Measurements from ENCODE around the gene RBL2.
"Not testable (repeated sequence)": the region's sequence is repeated elsewhere in the genome, so short reads cannot be mapped to it uniquely, and the experiment has no call there.

The RBL2 gene, protein sequence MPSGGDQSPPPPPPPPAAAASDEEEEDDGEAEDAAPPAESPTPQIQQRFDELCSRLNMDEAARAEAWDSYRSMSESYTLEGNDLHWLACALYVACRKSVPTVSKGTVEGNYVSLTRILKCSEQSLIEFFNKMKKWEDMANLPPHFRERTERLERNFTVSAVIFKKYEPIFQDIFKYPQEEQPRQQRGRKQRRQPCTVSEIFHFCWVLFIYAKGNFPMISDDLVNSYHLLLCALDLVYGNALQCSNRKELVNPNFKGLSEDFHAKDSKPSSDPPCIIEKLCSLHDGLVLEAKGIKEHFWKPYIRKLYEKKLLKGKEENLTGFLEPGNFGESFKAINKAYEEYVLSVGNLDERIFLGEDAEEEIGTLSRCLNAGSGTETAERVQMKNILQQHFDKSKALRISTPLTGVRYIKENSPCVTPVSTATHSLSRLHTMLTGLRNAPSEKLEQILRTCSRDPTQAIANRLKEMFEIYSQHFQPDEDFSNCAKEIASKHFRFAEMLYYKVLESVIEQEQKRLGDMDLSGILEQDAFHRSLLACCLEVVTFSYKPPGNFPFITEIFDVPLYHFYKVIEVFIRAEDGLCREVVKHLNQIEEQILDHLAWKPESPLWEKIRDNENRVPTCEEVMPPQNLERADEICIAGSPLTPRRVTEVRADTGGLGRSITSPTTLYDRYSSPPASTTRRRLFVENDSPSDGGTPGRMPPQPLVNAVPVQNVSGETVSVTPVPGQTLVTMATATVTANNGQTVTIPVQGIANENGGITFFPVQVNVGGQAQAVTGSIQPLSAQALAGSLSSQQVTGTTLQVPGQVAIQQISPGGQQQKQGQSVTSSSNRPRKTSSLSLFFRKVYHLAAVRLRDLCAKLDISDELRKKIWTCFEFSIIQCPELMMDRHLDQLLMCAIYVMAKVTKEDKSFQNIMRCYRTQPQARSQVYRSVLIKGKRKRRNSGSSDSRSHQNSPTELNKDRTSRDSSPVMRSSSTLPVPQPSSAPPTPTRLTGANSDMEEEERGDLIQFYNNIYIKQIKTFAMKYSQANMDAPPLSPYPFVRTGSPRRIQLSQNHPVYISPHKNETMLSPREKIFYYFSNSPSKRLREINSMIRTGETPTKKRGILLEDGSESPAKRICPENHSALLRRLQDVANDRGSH

DNA sequence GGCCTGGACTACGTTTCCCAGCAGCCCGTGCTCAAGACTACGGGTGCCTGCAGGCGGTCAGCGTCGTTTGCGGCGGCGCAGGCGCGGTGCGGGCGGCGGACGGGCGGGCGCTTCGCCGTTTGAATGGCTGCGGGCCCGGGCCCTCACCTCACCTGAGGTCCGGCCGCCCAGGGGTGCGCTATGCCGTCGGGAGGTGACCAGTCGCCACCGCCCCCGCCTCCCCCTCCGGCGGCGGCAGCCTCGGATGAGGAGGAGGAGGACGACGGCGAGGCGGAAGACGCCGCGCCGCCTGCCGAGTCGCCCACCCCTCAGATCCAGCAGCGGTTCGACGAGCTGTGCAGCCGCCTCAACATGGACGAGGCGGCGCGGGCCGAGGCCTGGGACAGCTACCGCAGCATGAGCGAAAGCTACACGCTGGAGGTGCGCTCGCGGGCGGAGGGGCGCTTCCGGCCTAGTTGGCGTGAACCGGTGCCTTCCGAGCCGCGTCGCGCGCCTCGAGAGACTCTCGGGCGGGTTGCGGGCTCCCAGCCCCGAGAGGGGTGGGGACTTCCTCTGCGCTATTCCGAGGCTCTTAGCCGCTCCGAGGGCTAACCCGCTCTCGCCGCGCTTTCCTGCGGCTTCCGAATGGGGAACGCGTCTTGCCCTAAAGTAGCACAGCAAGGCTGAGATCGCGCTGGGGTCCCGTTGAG lies at the start of gene RBL2:
RBL2 (plus strand) TSS at position 95 of the 689 bp plus-strand sequence; CDS start at position 181, 86 bp downstream.
- DNase-seq: peak; percentile 65

DNA sequence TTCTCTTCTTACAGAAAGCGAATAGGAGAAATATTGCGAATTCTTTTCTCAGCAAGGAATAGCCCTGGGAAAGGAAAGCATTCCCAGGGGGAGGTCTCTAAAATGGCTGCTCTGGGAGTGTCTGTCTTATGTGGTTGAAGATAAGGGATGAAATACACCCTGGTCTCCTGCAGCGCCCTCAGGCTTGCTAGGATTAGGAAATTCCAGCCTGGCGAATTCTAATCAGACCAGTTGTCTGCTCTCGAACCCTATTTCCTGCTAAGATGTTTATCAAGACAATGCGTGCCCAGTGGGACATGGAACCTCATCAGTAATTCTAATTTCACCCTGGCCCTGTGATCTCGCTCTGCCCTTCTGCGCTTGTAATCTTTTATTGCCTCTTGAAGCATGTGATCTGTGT lies 49.7 kb upstream of the RBL2 start:
- DNase-seq: not testable (repeated sequence)

DNA sequence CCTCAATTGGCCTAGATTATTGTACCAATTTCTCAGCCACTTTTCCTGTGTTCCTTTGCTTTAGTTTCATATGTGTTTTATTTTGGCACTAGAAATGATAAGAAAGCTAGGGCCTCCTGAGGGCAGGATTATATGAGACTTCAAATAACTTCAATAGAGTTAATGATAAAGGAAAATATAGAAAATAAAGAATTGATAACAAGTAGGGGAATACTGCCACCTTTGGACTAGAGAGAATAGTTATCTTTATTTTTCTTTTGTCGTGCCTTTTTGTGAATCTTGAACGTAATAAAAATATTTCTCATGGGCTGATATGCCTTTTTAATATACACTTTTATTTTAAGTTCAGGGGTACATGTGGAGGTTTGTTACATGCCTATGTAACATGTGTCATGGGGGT lies 29.3 kb upstream of the RBL2 start:
- no peak for DNase-seq

DNA sequence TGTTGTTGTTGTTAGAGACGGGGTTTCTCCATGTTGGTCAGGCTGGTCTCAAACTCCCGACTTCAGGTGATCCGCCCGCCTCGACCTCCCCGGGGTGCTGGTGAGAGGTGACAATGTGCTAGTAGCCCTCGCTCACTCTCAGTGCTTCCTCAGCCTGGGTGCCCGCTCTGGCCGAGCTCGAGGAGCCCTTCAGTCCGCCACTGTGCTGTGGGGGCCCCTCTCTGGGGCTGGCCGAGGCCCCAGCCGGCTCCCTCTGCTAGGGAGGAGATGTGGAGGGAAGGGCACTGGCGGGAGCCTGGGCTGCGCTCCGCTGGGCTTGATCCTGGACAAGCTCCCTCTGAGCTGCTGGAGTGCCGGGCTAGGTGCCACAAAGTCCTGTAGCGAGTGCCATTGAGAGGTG lies 21.7 kb upstream of the RBL2 start:
- no peak for DNase-seq

DNA sequence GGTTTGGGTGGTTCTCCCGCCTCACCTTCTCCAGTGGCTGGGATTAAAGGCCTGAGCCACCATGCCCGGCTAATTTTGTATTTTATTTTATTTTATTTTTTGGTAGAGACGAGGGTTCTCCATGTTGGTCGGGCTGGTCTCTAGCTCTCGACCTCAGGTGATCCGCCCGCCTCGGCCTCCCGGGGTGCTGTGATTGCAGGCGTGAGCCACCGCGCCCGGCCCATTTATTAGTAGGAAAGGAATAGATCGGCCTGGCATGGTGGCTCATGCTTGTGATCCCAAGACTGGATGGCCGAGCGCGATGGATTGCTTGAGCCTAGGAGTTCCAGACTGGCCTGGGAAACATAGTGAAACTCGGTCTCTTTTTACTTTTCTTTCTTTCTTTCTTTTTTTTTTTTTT lies 20.4 kb upstream of the RBL2 start:
- DNase-seq: no peak

DNA sequence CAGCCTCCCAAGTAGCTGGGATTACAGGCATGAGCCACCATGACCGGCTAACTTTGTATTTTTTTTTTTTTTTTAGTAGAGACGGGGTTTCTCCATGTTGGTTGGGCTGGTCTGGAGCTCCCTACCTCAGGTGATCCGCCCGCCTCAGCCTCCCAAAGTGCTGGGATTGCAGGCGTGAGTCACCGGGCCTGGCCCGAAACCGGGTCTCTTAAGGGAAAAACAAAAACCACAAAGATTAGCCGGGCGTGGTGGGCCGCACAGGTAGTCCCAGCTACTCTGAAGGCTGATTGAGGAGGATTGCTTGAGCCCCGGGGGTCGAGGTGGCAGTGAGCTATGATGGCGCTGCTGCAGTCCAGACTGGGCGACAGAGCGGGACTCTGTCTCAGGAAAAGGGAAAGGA lies 19.9 kb upstream of the RBL2 start:
- DNase-seq: no peak

DNA sequence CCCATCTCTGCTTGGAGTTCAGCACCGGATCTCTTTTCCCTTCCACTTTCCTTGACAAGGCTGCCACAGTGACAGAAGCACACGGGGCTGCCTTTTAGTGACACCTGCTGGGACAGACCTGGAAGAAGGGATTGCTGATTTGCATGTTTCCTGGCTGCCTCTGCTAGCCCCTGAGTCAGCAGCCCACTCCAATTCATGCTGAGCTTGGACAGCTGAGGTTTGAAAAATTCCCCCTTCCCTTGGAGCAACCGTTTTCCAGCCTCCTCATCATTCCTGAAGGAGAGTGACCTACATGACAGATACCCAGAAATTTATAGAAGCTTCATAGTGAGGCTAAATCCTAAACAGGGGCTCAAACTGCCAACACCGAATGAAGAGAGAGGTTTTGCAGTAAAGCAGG lies 18.8 kb upstream of the RBL2 start:
- DNase-seq: peak; percentile 32

DNA sequence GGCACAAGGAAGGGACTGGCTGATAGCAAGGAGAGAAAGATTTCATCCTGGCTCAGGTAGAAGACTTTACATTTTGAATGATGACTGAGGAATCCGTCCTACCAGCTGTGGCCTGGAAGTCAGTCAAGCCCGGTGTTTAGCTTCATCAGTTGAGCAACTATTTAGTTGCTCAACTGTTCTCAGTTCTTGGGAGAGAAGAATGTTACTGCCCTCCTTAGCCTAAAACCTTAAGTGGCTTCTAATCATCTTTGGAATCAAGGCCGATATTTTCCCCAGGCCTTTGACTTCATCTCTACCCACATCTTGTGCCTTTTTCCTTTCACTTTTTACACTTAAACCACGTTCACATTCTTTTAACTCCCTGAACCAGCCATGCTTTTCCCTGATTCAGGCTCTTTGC lies 17.3 kb upstream of the RBL2 start:
- no peak for DNase-seq

DNA sequence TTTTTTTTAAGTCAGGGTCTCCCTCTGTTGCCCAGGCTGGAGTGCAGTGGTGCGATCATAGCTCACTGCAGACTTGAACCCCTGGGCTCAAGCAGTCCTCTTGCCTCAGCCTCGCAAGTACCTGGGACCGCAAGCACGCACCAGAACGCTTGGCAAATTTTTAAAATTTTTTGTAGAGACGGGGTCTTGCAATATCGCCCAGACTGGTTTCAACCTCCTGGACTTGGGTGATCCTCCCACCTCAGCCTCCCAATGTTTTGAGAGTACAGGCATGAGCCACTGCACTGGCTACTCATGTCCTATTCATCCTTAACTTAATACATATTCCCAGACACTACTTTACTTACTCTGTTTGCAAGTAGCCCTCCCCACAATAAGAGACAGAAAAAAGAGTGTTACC lies 16.3 kb upstream of the RBL2 start:
- no peak for DNase-seq

DNA sequence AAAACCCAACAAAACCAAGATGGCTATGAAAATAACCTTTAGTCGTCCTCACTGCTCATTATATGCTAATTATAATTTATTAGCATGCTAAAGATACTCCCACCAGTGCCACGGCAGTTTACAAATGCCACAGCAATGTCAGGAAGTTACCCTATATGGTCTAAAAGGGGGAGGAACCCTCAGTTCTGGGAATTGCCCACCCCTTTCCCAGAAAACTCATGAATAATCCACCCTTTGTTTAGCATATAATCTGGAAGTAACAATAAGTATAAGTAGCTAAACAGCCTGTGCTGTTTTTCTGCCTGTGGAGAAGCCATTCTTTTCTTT lies 14.9 kb upstream of the RBL2 start:
- DNase-seq: not testable (repeated sequence)

DNA sequence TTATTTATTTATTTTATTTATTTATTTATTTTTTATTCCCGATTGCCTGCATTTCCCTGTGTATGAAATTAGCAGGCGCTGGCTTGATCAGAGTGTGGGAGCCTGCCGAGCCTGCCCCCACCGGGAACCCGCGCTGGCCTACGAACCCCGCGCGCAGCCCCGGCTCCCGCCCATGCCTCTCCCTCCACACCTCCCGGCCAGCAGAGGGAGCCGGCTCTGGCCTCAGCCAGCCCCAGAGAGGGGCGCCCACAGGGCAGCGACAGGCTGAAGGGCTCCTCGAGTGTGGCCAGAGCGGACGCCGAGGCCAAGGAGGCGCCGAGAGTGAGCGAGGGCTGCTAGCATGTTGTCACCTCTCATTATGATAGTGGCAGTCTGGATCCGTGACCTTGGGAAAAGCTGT lies 13.0 kb upstream of the RBL2 start:
- no peak for DNase-seq

DNA sequence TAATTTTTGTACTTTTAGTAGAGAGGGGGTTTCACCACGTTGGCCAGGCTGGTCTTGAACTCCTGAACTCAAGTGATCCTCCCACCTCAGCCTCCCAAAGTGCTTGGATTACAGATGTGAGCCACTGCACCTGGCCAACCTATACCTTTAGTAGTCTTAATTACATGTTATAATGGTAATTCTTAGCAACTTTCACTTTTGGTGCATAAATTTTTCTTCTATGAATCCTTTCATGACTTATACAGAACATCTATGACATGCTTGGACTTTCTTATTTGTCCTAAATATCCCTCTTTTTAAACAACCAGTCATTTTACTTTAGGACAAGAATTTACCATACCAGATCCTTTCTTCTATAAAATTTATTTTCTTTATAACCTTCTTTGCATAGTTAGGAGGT lies 10.3 kb upstream of the RBL2 start:
- DNase-seq: not testable (repeated sequence)

DNA sequence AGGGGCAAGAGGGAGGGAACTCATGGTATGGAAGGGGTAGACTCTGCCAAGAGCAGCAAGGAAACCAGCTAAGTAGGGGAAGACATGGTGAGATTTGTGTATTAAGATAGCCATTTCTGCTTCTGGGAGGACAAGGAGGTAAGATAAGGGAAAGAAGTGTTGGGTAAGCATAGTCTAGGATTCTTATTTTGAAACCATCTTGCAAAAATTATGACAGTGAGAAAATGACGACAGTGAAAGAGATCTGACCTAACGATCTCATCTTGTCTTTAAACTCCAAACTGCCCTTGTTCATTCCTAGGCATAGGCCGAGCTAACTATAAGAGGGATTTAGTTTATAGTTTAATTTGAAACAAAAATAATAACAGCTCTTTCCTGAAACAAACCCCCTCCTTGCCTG lies 5.6 kb upstream of the RBL2 start:
- DNase-seq: no peak

DNA sequence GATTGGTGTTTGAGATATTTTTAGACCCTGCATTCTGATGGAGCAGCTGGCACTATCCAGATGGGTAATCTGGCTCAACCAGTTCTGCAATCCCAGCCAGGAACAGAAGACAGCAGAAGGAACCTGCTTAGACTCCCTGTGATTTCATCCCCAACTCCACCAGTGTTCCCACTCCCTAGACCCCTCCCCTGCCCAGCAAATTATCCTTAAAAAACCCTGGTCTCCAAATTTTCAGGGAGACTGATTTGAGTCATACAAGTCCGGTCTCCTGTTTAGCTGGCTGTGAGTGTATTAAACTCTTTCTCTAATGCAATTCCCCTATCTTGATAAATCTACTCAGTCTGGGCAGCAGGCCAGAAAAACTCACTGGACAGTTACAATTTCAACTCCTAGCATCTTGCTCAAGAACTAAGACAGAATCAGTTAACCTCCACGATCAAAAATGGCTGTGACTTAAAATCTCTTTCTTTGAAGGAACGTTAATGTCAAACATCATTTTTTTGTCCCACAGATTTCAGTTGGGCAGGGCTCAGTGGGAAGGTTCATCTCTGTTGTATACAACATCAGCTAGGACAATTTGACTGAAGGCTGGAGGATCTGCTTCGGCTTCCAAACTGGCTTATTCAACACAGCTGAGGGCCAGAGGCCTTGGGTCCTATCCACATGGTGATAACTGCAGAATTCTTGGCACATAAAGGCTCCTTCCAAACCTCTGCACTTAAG lies 4.9 kb upstream of the RBL2 start:
- DNase-seq: peak; percentile 10

DNA sequence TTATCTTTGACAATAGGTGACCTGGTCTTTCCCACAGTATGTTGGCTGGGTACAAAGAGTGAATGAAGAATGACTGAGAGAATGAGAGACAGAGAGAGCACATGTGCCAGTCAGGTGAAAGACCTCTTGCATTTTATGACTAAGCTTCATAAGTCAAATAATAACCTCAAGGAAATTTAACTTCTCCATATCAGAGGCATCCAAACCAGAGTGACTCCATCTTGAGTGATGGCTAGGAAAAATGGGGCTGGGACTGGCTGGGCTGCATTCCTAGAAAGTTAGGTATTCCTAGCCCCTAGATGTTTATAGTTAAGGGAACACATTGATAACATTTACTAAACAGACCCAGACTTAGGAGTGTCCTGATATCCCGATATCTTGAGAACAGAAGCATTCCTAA lies 3.9 kb upstream of the RBL2 start:
- DNase-seq: no peak

DNA sequence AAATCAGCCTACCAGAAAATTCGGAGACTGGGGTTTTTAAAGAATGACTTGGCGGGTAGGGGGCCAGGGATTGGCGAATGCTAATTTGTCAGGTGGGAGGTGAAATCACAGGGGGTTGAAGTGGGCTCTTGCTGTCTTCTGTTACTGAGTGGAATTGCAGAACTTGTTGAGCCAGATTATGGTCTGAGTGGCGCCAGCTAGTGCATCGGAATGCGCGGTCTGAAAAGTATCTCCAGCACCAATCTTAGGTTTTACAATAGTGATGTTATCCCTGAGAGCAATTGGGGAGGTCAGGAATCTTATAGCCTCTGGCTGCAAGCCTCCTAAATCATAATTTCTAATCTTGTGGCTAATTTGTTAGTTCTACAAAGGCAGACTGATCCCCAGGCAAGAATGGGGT lies 762 bp upstream of the RBL2 start:
- no peak for DNase-seq

DNA sequence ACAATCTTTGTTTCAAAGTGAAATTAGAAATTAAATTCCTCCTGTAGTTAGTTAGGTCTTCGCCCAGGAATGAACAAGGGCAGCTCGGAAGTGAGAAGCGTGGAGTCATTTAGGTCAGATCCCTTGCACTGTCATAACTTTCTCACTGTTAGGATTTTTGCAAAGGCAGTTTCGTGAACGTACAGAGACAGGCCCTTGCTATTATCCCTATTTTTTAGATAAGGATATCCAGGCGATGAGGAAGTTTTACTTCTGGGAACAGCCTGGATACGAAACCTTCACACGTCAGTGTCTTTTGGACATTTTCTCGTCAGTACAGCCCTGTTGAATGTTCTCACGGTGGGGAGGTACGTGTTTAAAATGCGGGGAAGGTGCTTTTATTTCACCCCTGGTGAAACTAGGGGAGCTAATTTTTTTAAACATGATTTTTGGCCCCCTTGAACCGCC lies 318 bp upstream of the RBL2 start:
- DNase-seq: peak; percentile 36

DNA sequence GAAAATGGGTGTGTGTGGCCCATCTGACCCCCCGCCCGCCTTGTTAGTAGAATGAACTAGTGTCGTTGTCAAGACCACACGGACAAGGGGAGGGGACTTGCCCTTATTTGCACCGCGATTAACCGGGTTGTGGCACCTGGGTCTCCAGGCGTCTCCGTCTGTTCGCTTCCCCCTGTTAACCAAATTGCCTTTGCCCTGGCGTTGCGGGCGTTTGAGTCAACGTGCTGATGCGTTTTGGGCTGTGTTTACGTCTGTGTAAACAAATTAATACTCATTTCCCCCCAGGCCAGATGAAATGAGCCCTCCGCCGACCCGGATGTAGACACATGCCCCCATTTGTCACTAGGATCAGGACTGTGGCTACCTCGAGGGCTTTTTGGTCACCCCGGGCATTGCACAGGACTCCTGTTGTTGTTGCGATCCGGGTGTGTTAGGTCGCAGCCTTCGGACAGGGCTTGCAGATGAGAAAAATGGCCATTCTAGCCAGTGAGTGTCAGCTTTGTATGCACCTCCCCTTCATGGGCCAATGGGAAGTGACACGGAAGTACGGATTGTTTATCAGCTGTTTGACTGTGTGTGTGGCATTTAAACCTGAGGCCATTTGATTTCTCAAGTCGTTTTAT lies 906 bp downstream of the RBL2 start:
- peak; percentile 84 for DNase-seq

DNA sequence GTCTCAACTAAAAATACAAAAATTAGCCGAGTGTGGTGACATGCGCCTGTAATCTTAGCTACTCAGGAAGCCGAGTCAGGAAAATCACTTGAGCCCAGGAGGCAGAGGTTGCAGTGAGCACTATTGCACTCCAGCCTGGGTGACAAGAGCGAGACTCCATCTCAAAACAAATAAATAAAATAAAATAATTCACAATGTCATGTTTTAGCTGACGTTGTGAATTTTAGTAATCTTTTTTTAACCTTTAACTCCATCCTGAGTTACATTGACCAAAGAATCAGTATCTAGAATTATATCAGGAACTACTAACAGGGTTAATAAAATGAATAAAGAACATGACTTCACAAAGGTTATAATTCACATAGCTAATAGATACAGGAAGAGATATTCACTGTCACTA lies 5.9 kb downstream of the RBL2 start:
- no peak for DNase-seq

DNA sequence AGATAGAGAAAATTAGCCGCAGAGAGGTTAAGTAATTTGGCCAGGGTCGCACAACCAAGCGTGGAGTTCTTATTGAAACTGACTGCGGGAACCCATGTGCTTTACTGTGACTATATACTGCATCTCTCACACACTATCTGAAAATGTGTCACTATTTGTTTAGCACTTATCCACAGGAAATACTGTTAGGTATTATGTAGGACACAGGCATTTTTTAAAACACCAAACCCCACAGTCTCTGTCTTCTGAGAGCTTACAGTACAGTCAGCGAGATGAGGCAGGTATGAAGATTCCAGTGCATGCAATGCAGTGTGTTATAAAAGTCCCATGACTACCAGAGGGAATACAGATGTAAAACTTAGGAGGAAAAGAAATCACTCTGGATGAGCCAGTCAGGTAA lies 11.3 kb downstream of the RBL2 start:
- DNase-seq: no peak

DNA sequence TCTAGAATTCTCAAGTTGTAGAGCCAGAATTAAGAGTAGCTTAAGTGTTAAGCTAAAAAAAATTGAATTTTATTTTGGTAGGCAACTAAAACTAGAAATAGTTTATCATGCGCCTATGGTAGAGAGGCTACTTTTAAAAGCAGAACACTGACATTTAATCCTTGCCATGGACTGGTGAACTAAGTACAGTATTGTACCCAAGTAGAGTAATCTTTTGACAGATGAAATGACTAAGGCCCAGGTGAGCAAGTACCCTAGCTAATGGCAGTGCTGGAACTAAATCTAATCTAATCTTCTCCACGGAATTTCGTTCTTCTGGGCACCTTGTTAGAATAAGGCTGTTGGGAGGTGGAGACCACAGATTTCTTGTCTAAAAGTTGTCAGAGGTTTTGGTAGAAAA lies 11.8 kb downstream of the RBL2 start:
- DNase-seq: no peak
